ENCODE data around the gene CAMTA1. TPM values are rescaled to one million over a fixed set of nuclear protein-coding genes. Genes with fewer than 3 reads are reported as not detected.

Gene CAMTA1
- polyA plus RNA-seq, 2 donors = 61.1 to 75.0 TPM

- 59 to 60% methylated on average over 13 of the region's 13 CpGs for WGBS, 2 donors
Observed at GRCh38 chr1:6989212-6990159, 204.2 kb downstream of the CAMTA1 start.

GRCh38 chr1:6991266-6991665 is 206.0 kb downstream of the CAMTA1 start:
- H3K36me3 ChIP-seq (ENCODE audit: control insufficient read depth in 2 of 2, insufficient read depth in 2 of 2, low read length in 1 of 2) = no peaks in the 10 kb centered on the region
- no peaks in the 10 kb centered on the region for H3K4me1 ChIP-seq (ENCODE audit: control insufficient read depth in 2 of 2, insufficient read depth in 2 of 2, low read length in 1 of 2)
- H3K27ac ChIP-seq (ENCODE audit: low read depth in 2 of 2, low read length in 1 of 2) = no peak overlapping the region
- WGBS, 2 donors = 35 to 39% methylated on average over 1 of the region's 1 CpG
- H3K4me3 ChIP-seq (ENCODE audit: low read depth in 1 of 2, low read length in 2 of 2) = no peak overlapping the region
- H3K27me3 ChIP-seq (ENCODE audit: control insufficient read depth in 1 of 2, insufficient read depth in 2 of 2, low read length in 2 of 2) = no peaks in the 10 kb centered on the region
- H3K9me3 ChIP-seq (ENCODE audit: control insufficient read depth in 2 of 2, insufficient read depth in 1 of 2, low read depth in 1 of 2, low read length in 1 of 2) = peaks cover 0 to 3% of the 10 kb centered on the region in 2 donors

More at GRCh38 chr1:6989212-6990159, 204.2 kb downstream of the CAMTA1 start:
- Histone ChIP-seq H3K4me1 (ENCODE audit: control insufficient read depth in 2 of 2, insufficient read depth in 2 of 2, low read length in 1 of 2) (no peaks in the 10 kb centered on the region), H3K4me3 (ENCODE audit: low read depth in 1 of 2, low read length in 2 of 2) (no peak overlapping the region), H3K27ac (ENCODE audit: low read depth in 2 of 2, low read length in 1 of 2) (no peak overlapping the region), H3K27me3 (ENCODE audit: control insufficient read depth in 1 of 2, insufficient read depth in 2 of 2, low read length in 2 of 2) (no peaks in the 10 kb centered on the region), H3K36me3 (ENCODE audit: control insufficient read depth in 2 of 2, insufficient read depth in 2 of 2, low read length in 1 of 2) (no peaks in the 10 kb centered on the region), H3K9me3 (ENCODE audit: control insufficient read depth in 2 of 2, insufficient read depth in 1 of 2, low read depth in 1 of 2, low read length in 1 of 2) (peaks cover 0 to 3% of the 10 kb centered on the region in 2 donors)

DNA sequence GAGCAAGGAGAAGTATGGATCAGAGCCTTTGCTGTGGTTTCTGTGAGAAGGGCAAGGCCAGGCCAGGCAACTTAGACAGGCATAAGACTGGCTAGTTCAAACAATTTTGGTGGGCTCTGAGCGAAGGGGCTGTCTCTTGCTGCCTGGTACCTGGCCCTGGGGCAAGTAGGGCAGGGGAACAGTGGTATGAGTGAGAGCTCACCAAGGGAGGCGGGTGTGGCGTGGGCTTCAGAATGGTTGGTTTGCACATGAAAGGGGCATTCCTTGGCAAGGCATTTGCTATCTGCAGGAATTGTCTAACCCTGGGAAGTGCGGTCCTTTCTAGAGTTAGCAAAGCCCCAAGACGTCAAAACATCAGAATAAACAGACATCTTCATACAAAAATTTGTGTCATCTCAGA is 210.5 kb downstream of the CAMTA1 start:
- Histone ChIP-seq H3K9me3 (ENCODE audit: control insufficient read depth in 2 of 2, insufficient read depth in 1 of 2, low read depth in 1 of 2, low read length in 1 of 2) (no peaks in the 10 kb centered on the region), H3K27ac (ENCODE audit: low read depth in 2 of 2, low read length in 1 of 2) (no peak overlapping the region), H3K36me3 (ENCODE audit: control insufficient read depth in 2 of 2, insufficient read depth in 2 of 2, low read length in 1 of 2) (no peaks in the 10 kb centered on the region), H3K4me3 (ENCODE audit: low read depth in 1 of 2, low read length in 2 of 2) (no peak overlapping the region), H3K4me1 (ENCODE audit: control insufficient read depth in 2 of 2, insufficient read depth in 2 of 2, low read length in 1 of 2) (no peaks in the 10 kb centered on the region), H3K27me3 (ENCODE audit: control insufficient read depth in 1 of 2, insufficient read depth in 2 of 2, low read length in 2 of 2) (no peaks in the 10 kb centered on the region)
- 85 to 86% methylated on average over 5 of the region's 5 CpGs for WGBS, 2 donors

- no peaks in the 10 kb centered on the region for H3K27me3 ChIP-seq (ENCODE audit: control insufficient read depth in 1 of 2, insufficient read depth in 2 of 2, low read length in 2 of 2)
- no peak overlapping the region for H3K27ac ChIP-seq (ENCODE audit: low read depth in 2 of 2, low read length in 1 of 2)
- no peaks in the 10 kb centered on the region for H3K4me1 ChIP-seq (ENCODE audit: control insufficient read depth in 2 of 2, insufficient read depth in 2 of 2, low read length in 1 of 2)
- no peaks in the 10 kb centered on the region for H3K9me3 ChIP-seq (ENCODE audit: control insufficient read depth in 2 of 2, insufficient read depth in 1 of 2, low read depth in 1 of 2, low read length in 1 of 2)
- H3K36me3 ChIP-seq (ENCODE audit: control insufficient read depth in 2 of 2, insufficient read depth in 2 of 2, low read length in 1 of 2) = no peaks in the 10 kb centered on the region
- no peak overlapping the region for H3K4me3 ChIP-seq (ENCODE audit: low read depth in 1 of 2, low read length in 2 of 2)
Observed at GRCh38 chr1:6996371-6996770, 211.1 kb downstream of the CAMTA1 start.

GRCh38 chr1:6996866-6997265 is 211.6 kb downstream of the CAMTA1 start:
- Histone ChIP-seq H3K36me3 (ENCODE audit: control insufficient read depth in 2 of 2, insufficient read depth in 2 of 2, low read length in 1 of 2) (no peaks in the 10 kb centered on the region), H3K27ac (ENCODE audit: low read depth in 2 of 2, low read length in 1 of 2) (no peak overlapping the region), H3K4me1 (ENCODE audit: control insufficient read depth in 2 of 2, insufficient read depth in 2 of 2, low read length in 1 of 2) (no peaks in the 10 kb centered on the region), H3K27me3 (ENCODE audit: control insufficient read depth in 1 of 2, insufficient read depth in 2 of 2, low read length in 2 of 2) (no peaks in the 10 kb centered on the region), H3K9me3 (ENCODE audit: control insufficient read depth in 2 of 2, insufficient read depth in 1 of 2, low read depth in 1 of 2, low read length in 1 of 2) (no peaks in the 10 kb centered on the region), H3K4me3 (ENCODE audit: low read depth in 1 of 2, low read length in 2 of 2) (no peak overlapping the region)
- 81 to 83% methylated on average over 10 of the region's 10 CpGs for WGBS, 2 donors

DNA sequence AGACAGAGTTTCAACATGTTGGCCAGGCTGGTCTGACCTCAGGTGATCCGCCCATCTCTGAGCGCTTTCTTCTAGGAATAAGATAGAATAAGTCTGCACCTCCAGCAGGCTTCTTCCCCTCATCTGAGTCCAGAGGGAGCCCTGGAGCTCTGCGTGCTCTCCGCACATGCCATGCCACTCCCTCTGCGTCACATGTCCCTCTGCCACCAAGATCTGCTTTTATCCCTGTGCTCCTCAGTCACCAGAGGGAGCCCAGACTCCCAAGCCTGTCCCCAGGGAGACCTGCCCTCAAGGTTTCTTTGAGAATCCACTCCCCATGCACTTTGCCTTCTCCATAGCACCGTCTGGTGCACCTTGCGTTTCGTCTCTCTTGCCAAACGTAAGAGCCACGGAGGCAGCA is 213.0 kb downstream of the CAMTA1 start:
- Histone ChIP-seq H3K4me3 (ENCODE audit: low read depth in 1 of 2, low read length in 2 of 2) (no peak overlapping the region), H3K27ac (ENCODE audit: low read depth in 2 of 2, low read length in 1 of 2) (no peak overlapping the region), H3K9me3 (ENCODE audit: control insufficient read depth in 2 of 2, insufficient read depth in 1 of 2, low read depth in 1 of 2, low read length in 1 of 2) (no peaks in the 10 kb centered on the region), H3K36me3 (ENCODE audit: control insufficient read depth in 2 of 2, insufficient read depth in 2 of 2, low read length in 1 of 2) (no peaks in the 10 kb centered on the region), H3K27me3 (ENCODE audit: control insufficient read depth in 1 of 2, insufficient read depth in 2 of 2, low read length in 2 of 2) (no peaks in the 10 kb centered on the region), H3K4me1 (ENCODE audit: control insufficient read depth in 2 of 2, insufficient read depth in 2 of 2, low read length in 1 of 2) (no peaks in the 10 kb centered on the region)
- WGBS, 2 donors = 64 to 68% methylated on average over 10 of the region's 10 CpGs

DNA sequence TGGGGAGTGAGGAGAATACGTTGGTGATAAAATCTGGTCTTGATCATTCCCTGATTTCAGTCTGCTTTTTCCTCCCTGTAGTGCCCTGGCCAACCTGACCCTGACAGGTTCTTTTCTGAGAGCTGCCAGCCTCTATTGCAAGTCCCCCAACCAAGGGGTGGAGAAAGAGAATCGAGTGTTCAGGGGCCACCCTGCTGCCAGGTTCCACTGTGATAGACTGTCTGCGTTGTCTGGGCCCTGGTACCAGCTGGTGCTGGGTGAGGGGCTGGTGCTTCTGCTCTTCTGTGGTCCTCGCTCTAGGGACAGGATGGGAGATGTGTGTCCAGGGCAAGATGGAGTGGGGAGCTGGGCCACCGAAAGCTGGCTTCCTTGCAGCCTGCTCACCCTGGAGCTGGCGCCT is 214.6 kb downstream of the CAMTA1 start:
- 85 to 88% methylated on average over 5 to 6 of the region's 6 CpGs for WGBS, 2 donors
- H3K4me1 ChIP-seq (ENCODE audit: control insufficient read depth in 2 of 2, insufficient read depth in 2 of 2, low read length in 1 of 2) = no peaks in the 10 kb centered on the region

GRCh38 chr1:7000720-7001119 is 215.5 kb downstream of the CAMTA1 start:
- H3K9me3 ChIP-seq (ENCODE audit: control insufficient read depth in 2 of 2, insufficient read depth in 1 of 2, low read depth in 1 of 2, low read length in 1 of 2) = no peaks in the 10 kb centered on the region
- no peaks in the 10 kb centered on the region for H3K4me1 ChIP-seq (ENCODE audit: control insufficient read depth in 2 of 2, insufficient read depth in 2 of 2, low read length in 1 of 2)
- WGBS, 2 donors = 78 to 90% methylated on average over 3 of the region's 3 CpGs
- H3K27ac ChIP-seq (ENCODE audit: low read depth in 2 of 2, low read length in 1 of 2) = no peak overlapping the region
- no peaks in the 10 kb centered on the region for H3K36me3 ChIP-seq (ENCODE audit: control insufficient read depth in 2 of 2, insufficient read depth in 2 of 2, low read length in 1 of 2)
- no peak overlapping the region for H3K4me3 ChIP-seq (ENCODE audit: low read depth in 1 of 2, low read length in 2 of 2)
- H3K27me3 ChIP-seq (ENCODE audit: control insufficient read depth in 1 of 2, insufficient read depth in 2 of 2, low read length in 2 of 2) = no peaks in the 10 kb centered on the region

More for the DNA sequence above, 214.6 kb downstream of the CAMTA1 start:
- no peaks in the 10 kb centered on the region for H3K27me3 ChIP-seq (ENCODE audit: control insufficient read depth in 1 of 2, insufficient read depth in 2 of 2, low read length in 2 of 2)
- no peaks in the 10 kb centered on the region for H3K9me3 ChIP-seq (ENCODE audit: control insufficient read depth in 2 of 2, insufficient read depth in 1 of 2, low read depth in 1 of 2, low read length in 1 of 2)
- H3K4me3 ChIP-seq (ENCODE audit: low read depth in 1 of 2, low read length in 2 of 2) = no peak overlapping the region
- no peak overlapping the region for H3K27ac ChIP-seq (ENCODE audit: low read depth in 2 of 2, low read length in 1 of 2)
- no peaks in the 10 kb centered on the region for H3K36me3 ChIP-seq (ENCODE audit: control insufficient read depth in 2 of 2, insufficient read depth in 2 of 2, low read length in 1 of 2)

DNA sequence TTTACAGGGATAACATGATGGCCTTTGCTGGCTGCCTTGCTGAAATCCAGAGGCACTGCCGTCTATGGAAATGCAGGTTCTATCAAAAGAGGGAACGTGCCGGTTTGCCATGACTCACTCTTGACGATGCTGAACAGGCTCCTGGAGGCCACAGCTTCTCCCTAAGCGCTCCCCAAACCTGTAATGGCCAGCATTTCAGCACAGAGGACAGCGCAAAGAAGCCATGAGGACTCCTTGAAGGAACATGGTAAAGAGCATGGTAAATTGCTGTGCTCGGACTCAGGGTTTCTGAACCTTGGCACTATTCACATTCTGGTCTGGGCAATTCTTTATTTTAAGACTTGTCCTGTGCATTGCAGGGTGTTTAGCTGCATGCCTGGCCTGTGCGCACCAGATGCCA is 217.5 kb downstream of the CAMTA1 start:
- H3K27ac ChIP-seq (ENCODE audit: low read depth in 2 of 2, low read length in 1 of 2) = no peak overlapping the region
- no peaks in the 10 kb centered on the region for H3K36me3 ChIP-seq (ENCODE audit: control insufficient read depth in 2 of 2, insufficient read depth in 2 of 2, low read length in 1 of 2)
- H3K27me3 ChIP-seq (ENCODE audit: control insufficient read depth in 1 of 2, insufficient read depth in 2 of 2, low read length in 2 of 2) = no peaks in the 10 kb centered on the region
- no peak overlapping the region for H3K4me3 ChIP-seq (ENCODE audit: low read depth in 1 of 2, low read length in 2 of 2)
- no peaks in the 10 kb centered on the region for H3K4me1 ChIP-seq (ENCODE audit: control insufficient read depth in 2 of 2, insufficient read depth in 2 of 2, low read length in 1 of 2)
- 81% methylated on average over 8 of the region's 8 CpGs for WGBS, 2 donors
- no peaks in the 10 kb centered on the region for H3K9me3 ChIP-seq (ENCODE audit: control insufficient read depth in 2 of 2, insufficient read depth in 1 of 2, low read depth in 1 of 2, low read length in 1 of 2)

GRCh38 chr1:7003676-7004075 is 218.4 kb downstream of the CAMTA1 start:
- 51 to 55% methylated on average over 5 of the region's 5 CpGs for WGBS, 2 donors

More at GRCh38 chr1:7003676-7004075, 218.4 kb downstream of the CAMTA1 start:
- Histone ChIP-seq H3K27me3 (ENCODE audit: control insufficient read depth in 1 of 2, insufficient read depth in 2 of 2, low read length in 2 of 2) (no peaks in the 10 kb centered on the region), H3K4me1 (ENCODE audit: control insufficient read depth in 2 of 2, insufficient read depth in 2 of 2, low read length in 1 of 2) (no peaks in the 10 kb centered on the region), H3K9me3 (ENCODE audit: control insufficient read depth in 2 of 2, insufficient read depth in 1 of 2, low read depth in 1 of 2, low read length in 1 of 2) (no peaks in the 10 kb centered on the region), H3K4me3 (ENCODE audit: low read depth in 1 of 2, low read length in 2 of 2) (no peak overlapping the region), H3K36me3 (ENCODE audit: control insufficient read depth in 2 of 2, insufficient read depth in 2 of 2, low read length in 1 of 2) (no peaks in the 10 kb centered on the region), H3K27ac (ENCODE audit: low read depth in 2 of 2, low read length in 1 of 2) (no peak overlapping the region)
